Choroid plexus epithelial cell (primary cell): ENCODE data around the gene NPAS2.

ENCODE experiments used
- DNase-seq: peaks from one replicate; pipeline ENCODE4 v3.0.0-alpha.2; 2010; ENCODE audit warnings: low read depth
- H3K4me3 ChIP-seq: 2 replicates; pipeline ENCODE4 v1.5.1; 2011; ENCODE audit warnings: low read depth, mild to moderate bottlenecking, control low read depth, low read length, moderate library complexity
- TF ChIP-seq, protein P1 (sequence below): conservative IDR thresholded peaks from 2 replicates; pipeline ENCODE4 v1.5.1; 2011; ENCODE audit warnings: low read depth, mild to moderate bottlenecking, control low read depth, inconsistent platforms, low read length, moderate library complexity

The NPAS2 gene

DNA sequence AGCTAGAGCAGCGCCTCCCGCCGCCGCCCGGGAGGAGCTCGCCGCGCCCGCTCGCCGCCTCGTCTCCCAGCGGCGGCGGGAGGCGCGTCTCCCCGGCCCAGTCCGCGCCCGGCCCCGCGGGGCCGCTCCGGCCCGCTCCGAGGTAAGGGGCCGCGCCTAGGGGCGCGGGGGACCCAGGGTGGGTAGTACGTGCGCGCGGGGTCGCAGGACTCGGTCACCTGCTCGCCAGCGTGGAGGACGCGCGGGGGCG is 259 bp downstream of the NPAS2 start:
- peak overlapping the region; percentile 77 for H3K4me3 ChIP-seq
- no peak for DNase-seq
- TF ChIP-seq, protein P1, sequence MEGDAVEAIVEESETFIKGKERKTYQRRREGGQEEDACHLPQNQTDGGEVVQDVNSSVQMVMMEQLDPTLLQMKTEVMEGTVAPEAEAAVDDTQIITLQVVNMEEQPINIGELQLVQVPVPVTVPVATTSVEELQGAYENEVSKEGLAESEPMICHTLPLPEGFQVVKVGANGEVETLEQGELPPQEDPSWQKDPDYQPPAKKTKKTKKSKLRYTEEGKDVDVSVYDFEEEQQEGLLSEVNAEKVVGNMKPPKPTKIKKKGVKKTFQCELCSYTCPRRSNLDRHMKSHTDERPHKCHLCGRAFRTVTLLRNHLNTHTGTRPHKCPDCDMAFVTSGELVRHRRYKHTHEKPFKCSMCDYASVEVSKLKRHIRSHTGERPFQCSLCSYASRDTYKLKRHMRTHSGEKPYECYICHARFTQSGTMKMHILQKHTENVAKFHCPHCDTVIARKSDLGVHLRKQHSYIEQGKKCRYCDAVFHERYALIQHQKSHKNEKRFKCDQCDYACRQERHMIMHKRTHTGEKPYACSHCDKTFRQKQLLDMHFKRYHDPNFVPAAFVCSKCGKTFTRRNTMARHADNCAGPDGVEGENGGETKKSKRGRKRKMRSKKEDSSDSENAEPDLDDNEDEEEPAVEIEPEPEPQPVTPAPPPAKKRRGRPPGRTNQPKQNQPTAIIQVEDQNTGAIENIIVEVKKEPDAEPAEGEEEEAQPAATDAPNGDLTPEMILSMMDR: no peak

DNA sequence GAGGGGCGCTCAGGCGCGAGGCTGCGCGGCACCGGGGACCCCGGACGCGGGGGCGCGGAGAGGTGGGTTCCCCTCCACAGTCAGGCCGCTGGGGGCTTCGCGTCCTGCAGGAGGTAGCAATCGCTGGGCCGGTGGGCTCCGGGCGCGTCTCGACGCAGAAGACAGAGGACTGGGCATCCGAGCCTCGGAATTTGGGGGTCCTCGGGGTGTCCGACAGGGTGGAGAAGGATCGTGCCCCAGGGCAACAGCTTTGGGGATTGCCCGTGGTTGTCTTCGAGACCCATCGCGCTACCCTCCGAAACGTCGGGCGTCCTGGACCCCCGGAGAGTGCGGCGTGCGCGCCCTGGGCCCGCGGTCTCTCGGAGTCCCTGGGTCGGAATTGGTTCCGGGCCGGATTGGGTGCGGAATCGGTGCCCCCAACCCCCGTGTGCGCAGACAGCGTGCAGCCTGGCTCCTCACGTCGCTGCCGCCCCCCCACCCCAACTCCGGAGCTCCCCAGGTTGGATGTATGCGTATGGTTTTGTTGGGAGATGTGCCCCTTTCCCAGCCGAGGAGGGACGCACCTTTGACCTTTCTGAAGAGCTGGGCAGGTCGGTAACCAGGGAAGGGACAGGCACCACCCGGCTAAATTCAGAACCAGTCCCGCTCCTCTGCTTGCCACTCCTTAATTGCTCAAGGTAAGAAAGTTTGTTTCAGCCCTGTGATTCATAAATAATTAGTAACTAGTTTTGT is 750 bp downstream of the NPAS2 start:
- peak overlapping the region; percentile 77 for H3K4me3 ChIP-seq
- DNase-seq: no peak
- TF ChIP-seq, protein P1: no peak

DNA sequence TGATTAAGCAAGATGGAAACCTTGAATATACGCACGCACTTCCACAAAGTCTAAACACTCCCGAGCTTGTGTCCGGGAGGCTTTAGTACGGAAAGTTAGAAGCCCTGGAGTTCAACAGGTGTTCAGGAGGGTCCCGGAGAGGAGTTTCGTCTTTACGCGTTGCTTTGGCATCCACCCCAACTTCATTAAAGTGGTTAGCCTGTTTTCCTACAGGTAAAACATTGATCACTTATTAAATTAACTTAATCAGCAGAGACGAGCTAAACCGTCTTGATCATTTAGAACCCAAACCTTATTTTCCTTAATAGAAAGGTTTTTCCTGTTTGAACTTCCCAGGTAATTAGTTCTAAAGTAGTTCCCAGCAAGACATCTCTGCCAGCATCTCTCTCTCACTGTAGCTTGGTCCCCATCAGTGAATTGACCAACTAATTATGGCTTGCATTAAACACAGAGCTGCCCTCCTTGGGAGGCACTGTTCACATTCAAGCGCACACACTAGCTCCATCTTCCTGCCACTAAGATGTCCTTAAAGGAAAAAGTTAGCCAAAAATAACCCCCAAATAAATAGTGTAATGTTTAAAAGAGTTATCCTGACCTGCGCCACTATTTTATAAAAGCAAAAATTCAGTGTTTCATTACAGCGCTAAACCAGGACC is 1.4 kb downstream of the NPAS2 start:
- H3K4me3 ChIP-seq: peak overlapping the region; percentile 77
- TF ChIP-seq, protein P1: peak; percentile 13
- peak; percentile 47 for DNase-seq

DNA sequence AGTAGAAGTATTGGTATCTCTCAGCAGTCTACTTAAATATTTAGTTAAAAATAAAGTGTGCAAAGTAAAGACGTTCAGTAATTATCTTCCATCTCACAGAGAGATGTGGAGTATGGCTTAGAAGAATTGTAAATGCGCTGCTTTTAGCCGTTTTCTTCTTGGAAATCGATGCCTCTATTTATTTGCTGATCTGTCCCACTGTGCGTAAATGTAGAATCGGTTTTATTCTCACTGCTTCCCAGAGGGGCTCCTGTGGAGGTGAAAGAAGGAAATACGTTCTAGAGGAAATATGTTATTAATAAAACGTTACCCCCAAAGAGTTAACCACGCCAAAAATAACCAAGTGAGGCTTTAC is 1.9 kb downstream of the NPAS2 start:
- H3K4me3 ChIP-seq: peak overlapping the region; percentile 11
- TF ChIP-seq, protein P1: no peak
- DNase-seq: no peak

DNA sequence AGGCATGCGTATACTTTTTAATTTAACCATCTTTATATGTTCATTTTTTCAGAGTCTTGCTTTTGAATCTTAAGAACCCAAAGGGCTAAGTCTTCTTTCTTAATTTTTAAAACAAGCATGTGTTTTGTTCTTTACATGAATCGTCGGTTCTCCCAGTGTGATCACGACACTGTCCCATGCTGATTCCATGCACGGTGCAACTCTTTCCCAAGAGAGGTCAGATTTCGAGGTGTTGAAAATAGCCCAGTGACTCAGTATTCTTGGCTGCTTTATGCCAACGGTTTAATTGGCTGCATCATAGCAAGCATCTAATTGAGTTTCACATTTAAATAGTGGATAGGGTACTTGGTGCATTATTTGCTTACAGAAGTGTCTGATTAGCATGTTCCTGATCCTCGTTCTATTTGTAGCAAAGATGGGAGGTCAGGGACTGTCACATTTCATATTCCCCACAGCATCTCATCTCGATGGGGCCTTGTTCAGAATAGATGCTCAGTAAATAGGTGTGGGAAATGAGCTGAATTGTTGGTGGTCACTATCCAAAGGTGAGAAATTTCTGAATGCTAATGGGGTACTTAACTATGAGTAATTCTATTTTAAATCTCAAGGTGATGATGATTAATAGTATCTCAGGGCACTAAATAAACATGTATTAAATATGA is 2.8 kb downstream of the NPAS2 start:
- H3K4me3 ChIP-seq: no peak overlapping the region

DNA sequence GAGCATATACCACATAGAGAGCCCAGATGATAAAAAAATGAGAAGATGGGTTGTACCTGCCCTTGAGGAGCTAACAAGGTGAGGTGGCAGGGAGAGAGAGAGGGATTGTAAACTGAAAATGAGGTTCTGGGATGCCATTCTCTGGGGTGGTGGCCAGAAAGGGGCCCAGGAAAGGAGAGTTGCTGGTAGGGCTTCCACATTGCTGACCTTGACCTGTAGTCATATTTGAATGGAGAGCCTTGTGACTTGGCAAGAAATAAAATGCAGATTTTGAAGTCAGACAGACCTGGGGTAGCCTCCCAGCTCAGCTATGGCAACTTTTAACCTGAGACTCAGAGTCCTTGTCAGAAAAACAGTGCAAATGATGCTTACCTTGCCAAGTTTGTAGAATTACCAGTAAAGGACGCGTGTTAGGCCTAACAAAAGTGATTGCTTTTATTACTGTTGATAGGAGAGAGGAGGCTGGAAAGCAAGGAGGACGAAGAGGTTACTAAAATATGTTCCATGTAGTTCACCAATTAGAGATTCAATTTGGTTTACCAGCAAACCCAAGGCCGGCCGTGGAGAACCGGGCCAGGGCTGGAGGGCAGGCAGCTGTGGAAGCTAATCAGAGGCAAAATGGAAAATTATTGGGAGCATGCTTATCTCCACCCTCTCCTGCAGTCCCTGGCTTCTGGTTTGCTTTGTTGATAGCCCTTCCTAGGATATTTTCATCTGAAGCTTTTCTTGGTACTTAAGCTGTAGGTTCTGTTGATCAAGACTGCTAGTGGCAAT is 3.9 kb downstream of the NPAS2 start:
- TF ChIP-seq, protein P1: no peak
- H3K4me3 ChIP-seq: no peak overlapping the region
- DNase-seq: no peak

More for the DNA sequence above, 2.8 kb downstream of the NPAS2 start:
- DNase-seq: peak; percentile 70
- TF ChIP-seq, protein P1: no peak
